ENCODE measurements around the gene PPP1R10. TPM values are rescaled to one million over a fixed set of nuclear protein-coding genes. Genes with fewer than 3 reads are reported as not detected.

The PPP1R10 gene
- total and polyA plus RNA-seq, 2 of the 13 experiments (the other 11 are each of a cell fraction or from before 2014, with no cell fraction given) = 26.3 to 38.4 TPM

DNA sequence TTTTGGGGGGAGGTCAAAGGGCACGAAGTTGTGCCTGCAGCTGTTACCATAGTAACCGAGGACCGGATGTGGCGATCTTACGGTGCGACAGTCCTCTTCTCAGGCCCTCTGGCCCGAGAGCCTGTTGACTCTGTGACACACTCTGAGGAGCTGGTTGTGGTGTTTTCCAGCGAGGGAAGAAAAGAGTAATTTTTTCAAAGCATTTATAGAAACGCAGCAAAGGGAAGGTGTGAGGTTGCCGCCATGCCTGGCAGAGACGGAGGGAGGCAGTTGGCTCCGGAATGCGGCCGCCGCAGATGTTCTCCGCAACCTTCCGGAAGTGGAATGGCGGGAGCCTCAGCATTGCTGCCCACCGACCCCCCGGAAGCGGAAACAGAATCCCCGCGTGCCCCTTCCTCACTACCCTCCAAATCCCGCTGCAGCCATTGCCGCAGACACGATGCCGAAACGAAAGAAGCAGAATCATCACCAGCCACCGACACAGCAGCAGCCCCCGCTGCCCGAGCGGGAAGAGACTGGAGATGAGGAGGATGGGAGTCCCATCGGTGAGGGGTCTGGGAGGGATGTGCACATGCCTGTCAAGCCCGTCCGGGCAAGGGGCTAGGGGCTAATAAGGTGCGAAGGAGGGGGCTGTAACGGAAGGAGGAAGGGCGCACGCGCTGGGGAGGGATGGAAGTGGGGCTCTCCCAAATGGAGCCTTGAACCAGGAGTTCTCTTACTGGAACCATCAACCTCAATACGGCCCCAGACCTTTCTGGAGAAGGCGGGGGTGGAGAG, 59.9 kb downstream of the PPP1R10 start, which contains the start of gene PRR3 (continued):
- TF ChIP-seq, protein P1, sequence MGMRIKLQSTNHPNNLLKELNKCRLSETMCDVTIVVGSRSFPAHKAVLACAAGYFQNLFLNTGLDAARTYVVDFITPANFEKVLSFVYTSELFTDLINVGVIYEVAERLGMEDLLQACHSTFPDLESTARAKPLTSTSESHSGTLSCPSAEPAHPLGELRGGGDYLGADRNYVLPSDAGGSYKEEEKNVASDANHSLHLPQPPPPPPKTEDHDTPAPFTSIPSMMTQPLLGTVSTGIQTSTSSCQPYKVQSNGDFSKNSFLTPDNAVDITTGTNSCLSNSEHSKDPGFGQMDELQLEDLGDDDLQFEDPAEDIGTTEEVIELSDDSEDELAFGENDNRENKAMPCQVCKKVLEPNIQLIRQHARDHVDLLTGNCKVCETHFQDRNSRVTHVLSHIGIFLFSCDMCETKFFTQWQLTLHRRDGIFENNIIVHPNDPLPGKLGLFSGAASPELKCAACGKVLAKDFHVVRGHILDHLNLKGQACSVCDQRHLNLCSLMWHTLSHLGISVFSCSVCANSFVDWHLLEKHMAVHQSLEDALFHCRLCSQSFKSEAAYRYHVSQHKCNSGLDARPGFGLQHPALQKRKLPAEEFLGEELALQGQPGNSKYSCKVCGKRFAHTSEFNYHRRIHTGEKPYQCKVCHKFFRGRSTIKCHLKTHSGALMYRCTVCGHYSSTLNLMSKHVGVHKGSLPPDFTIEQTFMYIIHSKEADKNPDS (CRISPR knock-in tag; IDR thresholded peaks at IDR 0.05) = 0 out of 2 replicates have a peak, but pooled peaks have one; percentile 23
- TF ChIP-seq ZNF10 (CRISPR knock-in tag; IDR thresholded peaks at IDR 0.05; ENCODE audit: borderline replicate concordance, low read depth) = no peak
- peak; percentile 88; the same call in 1 of the 2 replicates for TF ChIP-seq ZNF430 (CRISPR knock-in tag; IDR thresholded peaks at IDR 0.05)
- TF ChIP-seq ELF4 (CRISPR knock-in tag; IDR thresholded peaks at IDR 0.05; ENCODE audit: borderline replicate concordance) = peak; percentile 91
- peak; percentile 77; the same call in 1 of the 2 replicates for TF ChIP-seq ZNF768 (CRISPR knock-in tag; IDR thresholded peaks at IDR 0.05)
- peak; percentile 93 for TF ChIP-seq ZZZ3 (CRISPR knock-in tag; IDR thresholded peaks at IDR 0.05; ENCODE audit: borderline replicate concordance)
- peak; percentile 94 for TF ChIP-seq MTF2 (CRISPR knock-in tag; IDR thresholded peaks at IDR 0.05; ENCODE audit: borderline replicate concordance)
- TF ChIP-seq CBX5 (CRISPR knock-in tag; IDR thresholded peaks at IDR 0.05; ENCODE audit: borderline replicate concordance) = peak; percentile 73; the same call in 1 of the 2 replicates
- no peak for TF ChIP-seq ZNF282 (IDR thresholded peaks at IDR 0.05; ENCODE audit: partially characterized antibody)
- TF ChIP-seq SNAPC4 (CRISPR knock-in tag; IDR thresholded peaks at IDR 0.05) = peak; percentile 93; the same call in 1 of the 2 replicates
- peak; percentile 82; the same call in 1 of the 2 replicates for TF ChIP-seq ZBTB4 (CRISPR knock-in tag; IDR thresholded peaks at IDR 0.05; ENCODE audit: borderline replicate concordance)
- TF ChIP-seq GABPB1 (CRISPR knock-in tag; IDR thresholded peaks at IDR 0.05) = peak; percentile 98
- TF ChIP-seq, protein P2, sequence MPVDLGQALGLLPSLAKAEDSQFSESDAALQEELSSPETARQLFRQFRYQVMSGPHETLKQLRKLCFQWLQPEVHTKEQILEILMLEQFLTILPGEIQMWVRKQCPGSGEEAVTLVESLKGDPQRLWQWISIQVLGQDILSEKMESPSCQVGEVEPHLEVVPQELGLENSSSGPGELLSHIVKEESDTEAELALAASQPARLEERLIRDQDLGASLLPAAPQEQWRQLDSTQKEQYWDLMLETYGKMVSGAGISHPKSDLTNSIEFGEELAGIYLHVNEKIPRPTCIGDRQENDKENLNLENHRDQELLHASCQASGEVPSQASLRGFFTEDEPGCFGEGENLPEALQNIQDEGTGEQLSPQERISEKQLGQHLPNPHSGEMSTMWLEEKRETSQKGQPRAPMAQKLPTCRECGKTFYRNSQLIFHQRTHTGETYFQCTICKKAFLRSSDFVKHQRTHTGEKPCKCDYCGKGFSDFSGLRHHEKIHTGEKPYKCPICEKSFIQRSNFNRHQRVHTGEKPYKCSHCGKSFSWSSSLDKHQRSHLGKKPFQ (CRISPR knock-in tag; IDR thresholded peaks at IDR 0.05; ENCODE audit: insufficient replicate concordance) = no peak
- TF ChIP-seq HOXA7 (CRISPR knock-in tag; IDR thresholded peaks at IDR 0.05) = no peak
